ENCODE measurements around the gene FBXL7. TPM values are rescaled to one million over a fixed set of nuclear protein-coding genes. Genes with fewer than 3 reads are reported as not detected.

FBXL7 gene
- total and polyA plus RNA-seq, 2 donors (not counting 3 experiments of a cell fraction or from before 2014, with no cell fraction given): 23.5 to 32.2 TPM

DNA sequence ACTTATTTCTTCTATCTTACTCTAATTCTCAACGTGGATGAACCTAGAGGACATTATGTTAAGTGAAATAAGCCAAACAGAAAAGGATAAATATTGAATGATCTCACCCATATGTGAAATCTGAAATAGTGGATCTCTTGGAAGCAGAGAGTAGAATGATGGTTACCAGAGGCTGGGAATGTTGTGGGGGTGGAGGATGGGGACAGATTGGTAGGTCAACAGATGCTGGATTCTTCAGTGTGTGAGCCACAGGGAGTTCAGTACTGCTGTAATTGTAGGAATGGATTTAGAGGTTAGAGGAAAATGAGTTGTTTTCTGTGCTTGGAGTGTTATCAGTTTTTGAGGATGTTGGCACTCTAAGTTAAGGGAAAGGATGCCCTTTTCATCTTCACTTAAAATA, 190.6 kb downstream of the FBXL7 start:
- dilution Hi-C loops (cut with MboI; ENCODE audit: extremely low pct_ligation_motif_present, low sequenced_read_pairs) (no loop called here), intact Hi-C loops (cut with micrococcal nuclease) (no loop called here)
- no peak overlapping the region for H3K9ac ChIP-seq (replicated peaks; ENCODE audit: extremely low read depth, insufficient read depth, low read length)
- H3K79me2 ChIP-seq (ENCODE audit: control insufficient read depth, insufficient read depth, low read length): no peaks in the 10 kb centered on the region
- TF ChIP-seq POLR2AphosphoS5 (IDR thresholded peaks at IDR 0.05; ENCODE audit: insufficient read depth, low read depth, low read length): no peak
- no peak for TF ChIP-seq GATA2 (IDR thresholded peaks at IDR 0.05; ENCODE audit: insufficient read depth, insufficient read length, low read depth, low read length)
- TF ChIP-seq, protein P1, sequence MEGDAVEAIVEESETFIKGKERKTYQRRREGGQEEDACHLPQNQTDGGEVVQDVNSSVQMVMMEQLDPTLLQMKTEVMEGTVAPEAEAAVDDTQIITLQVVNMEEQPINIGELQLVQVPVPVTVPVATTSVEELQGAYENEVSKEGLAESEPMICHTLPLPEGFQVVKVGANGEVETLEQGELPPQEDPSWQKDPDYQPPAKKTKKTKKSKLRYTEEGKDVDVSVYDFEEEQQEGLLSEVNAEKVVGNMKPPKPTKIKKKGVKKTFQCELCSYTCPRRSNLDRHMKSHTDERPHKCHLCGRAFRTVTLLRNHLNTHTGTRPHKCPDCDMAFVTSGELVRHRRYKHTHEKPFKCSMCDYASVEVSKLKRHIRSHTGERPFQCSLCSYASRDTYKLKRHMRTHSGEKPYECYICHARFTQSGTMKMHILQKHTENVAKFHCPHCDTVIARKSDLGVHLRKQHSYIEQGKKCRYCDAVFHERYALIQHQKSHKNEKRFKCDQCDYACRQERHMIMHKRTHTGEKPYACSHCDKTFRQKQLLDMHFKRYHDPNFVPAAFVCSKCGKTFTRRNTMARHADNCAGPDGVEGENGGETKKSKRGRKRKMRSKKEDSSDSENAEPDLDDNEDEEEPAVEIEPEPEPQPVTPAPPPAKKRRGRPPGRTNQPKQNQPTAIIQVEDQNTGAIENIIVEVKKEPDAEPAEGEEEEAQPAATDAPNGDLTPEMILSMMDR (IDR thresholded peaks at IDR 0.05; ENCODE audit: extremely low read depth in 1 of 2, insufficient read depth in 1 of 2, low read depth in 1 of 2, low read length in 2 of 2): no peak
- TF ChIP-seq FOS (IDR thresholded peaks at IDR 0.05; ENCODE audit: borderline replicate concordance, insufficient read depth, low read length): no peak
- no peak for TF ChIP-seq EZH2 (IDR thresholded peaks at IDR 0.05; ENCODE audit: borderline replicate concordance, low read depth, low read length, severe bottlenecking)
- no peak for TF ChIP-seq MAX (IDR thresholded peaks at IDR 0.05; ENCODE audit: insufficient read depth, insufficient read length)
- TF ChIP-seq MYC (IDR thresholded peaks at IDR 0.05; ENCODE audit: low read depth, low read length): no peak
- no peak for TF ChIP-seq POLR2A (IDR thresholded peaks at IDR 0.05; ENCODE audit: low read depth, low read length)
- TF ChIP-seq JUN (IDR thresholded peaks at IDR 0.05; ENCODE audit: borderline replicate concordance, insufficient read depth, insufficient read length, low read depth): no peak
- H3K4me3 ChIP-seq (replicated peaks in 1 of 3; ENCODE audit: insufficient read depth in 1 of 3, low read depth in 1 of 3, low read length in 3 of 3): no peak overlapping the region
- peaks cover 7% of the 10 kb centered on the region for H3K4me1 ChIP-seq (ENCODE audit: control insufficient read depth, extremely low read depth, insufficient read depth, low read length)
- FAIRE-seq: no peak
- POLR2A ChIA-PET: no interaction called here
- no peaks in the 10 kb centered on the region for H3K36me3 ChIP-seq (ENCODE audit: control insufficient read depth in 2 of 2, extremely low read depth in 1 of 2, insufficient read depth in 2 of 2, low read length in 2 of 2)
- H2AFZ ChIP-seq (ENCODE audit: low read depth, low read length): no peak overlapping the region
- no peaks in the 10 kb centered on the region for H3K27me3 ChIP-seq (ENCODE audit: control insufficient read depth in 2 of 2, insufficient read depth in 2 of 2, low read length in 2 of 2)
- BruUV-seq (replicated peaks): no TSS peak
- H4K20me1 ChIP-seq (replicated peaks; ENCODE audit: control insufficient read depth, extremely low read depth, insufficient read depth, low read length): peaks cover 3% of the 10 kb centered on the region
- no peak for DNase-seq (ENCODE audit: low read depth, low spot score)
- no peaks in the 10 kb centered on the region for H3K9me1 ChIP-seq (replicated peaks; ENCODE audit: control insufficient read depth, extremely low read depth, insufficient read depth, low read length)
- H3K9me3 ChIP-seq (replicated peaks; ENCODE audit: control insufficient read depth, insufficient read depth, low read length): no peaks in the 10 kb centered on the region
- CTCF ChIA-PET: interaction anchor here (0.7 to 1.7 kb wide), 3 partner anchors 8 to 305 kb away, joined by 3 to 5 read pairs (median 4); no protein-coding TSS in a partner anchor
- H3K27ac ChIP-seq (ENCODE audit: insufficient read depth, low read depth, low read length): no peak overlapping the region
- H3K4me2 ChIP-seq (ENCODE audit: insufficient read depth, low read length): no peak overlapping the region

Data from endothelial cell of umbilical vein (primary cell).